Activated CD8-positive, alpha-beta memory T cell treated with anti-CD3 and anti-CD28 coated beads for 48 hours (primary cell): ENCODE data around the gene PGM3.

Experiments used
- DNase-seq, 3 experiments: peaks; one replicate each; pipeline ENCODE4 v3.0.0-alpha.2; 2020; ENCODE audit warnings: low read depth in 2 of 3, low spot score in 2 of 3

The PGM3 gene

DNA sequence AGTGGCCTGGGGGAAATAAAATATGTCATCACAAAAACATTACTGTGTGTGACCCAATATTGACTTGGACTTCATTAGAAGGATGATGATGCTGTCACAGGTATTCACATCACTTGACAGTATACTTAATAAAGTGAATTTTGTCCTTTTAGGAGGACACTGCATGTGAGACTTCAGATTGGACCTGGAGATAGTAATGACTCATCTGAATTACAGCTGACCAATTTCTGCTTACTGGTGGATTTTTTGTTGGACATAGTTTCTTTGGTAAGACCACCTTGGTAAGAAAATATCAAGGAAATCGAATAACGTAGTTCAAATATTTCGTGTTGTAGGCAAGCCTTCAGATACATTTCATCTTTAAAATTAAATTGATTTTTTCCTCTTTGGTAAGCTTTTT is 68.5 kb downstream of the PGM3 start:
- DNase-seq: no peak

- no peak for DNase-seq
Measured at GRCh38 chr6:83119742-83120300, 73.2 kb downstream of the PGM3 start.

DNA sequence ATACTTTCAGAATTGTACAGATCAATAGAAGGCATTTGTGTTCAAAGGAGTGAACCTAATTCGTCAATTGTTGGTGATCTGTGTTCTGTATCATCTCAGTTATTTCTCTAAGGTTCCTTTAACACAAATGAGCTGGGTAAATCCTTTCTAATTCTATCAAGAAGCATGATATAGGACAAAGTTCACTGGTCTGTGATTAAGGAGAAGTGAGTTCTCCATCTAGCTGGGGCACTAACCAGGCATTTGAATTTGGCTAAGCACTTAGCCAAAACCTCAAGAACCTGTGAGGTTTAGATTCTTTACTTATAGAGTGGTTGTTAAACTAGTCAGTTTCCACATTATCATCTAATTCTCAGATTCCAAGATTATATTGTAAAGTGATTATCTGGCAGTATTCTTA is 75.3 kb downstream of the PGM3 start:
- DNase-seq: no peak
